Activated CD4-positive, CD25-positive, alpha-beta regulatory T cell treated with anti-CD3 and anti-CD28 coated beads, Interleukin-2, amount 50 U/mL, for 16 hours (primary cell): ENCODE measurements around the gene HGF.
"Not testable (repeated sequence)": the region's sequence is repeated elsewhere in the genome, so short reads cannot be mapped to it uniquely, and the experiment has no call there.

Source experiments
- DNase-seq: peaks from one replicate; pipeline ENCODE4 v3.0.0-alpha.2; 2020; ENCODE audit warnings: low read depth, low spot score

HGF gene

DNA sequence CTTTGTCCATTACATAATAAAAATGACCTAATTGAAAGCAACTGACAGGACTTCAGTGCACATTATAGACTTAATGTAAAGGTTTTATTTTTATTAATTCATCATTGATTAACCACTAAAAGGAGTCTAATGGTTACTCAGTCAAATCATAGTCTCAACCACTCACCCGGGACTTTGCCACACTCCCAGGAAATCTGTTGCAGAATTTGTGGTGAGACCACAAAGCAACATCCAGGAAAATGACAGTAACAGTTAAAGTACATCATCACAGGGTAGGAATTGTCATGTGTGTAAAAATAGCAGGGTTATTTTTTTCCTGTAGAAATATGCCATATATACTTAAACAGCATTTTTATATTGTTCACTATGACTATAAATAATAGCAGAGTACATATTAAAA lies 6.3 kb upstream of the HGF start:
- no peak for DNase-seq

DNA sequence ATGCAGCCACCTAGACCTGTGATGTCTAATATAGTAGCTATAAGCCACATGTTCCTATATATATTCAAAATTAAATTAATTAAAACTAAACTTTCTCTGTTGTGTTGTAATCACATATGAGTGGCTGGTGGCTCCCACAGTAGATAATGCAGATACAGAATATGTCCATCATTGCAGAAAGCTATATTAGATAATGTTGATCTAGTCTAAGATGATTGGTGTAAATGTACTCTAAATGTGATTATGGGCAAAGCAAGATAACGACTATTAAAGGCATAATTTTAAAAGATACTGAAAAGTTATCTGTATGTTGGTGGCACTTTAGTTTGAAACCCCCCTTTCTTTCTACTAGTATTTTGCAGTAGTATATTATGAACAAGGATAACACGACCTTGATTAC lies 5.7 kb upstream of the HGF start:
- no peak for DNase-seq

DNA sequence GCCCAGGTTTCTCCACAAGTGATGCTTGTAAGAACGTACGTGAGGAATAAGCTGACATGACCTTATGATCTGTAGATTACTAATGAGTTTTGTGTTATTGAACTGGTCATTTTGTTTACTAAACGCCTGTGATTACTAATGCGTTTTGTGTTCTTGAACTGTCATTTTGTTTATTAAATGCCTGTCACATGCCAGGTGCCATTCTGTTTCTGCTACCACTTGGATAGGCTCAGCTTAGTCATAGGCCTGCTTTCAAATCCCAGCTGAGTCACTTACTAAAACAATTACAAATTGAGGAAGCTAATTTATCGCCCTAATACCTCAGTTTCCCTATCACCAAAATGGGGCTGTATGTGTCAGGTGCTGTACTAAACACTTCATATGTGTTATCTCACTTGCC lies 4.7 kb upstream of the HGF start:
- no peak for DNase-seq

DNA sequence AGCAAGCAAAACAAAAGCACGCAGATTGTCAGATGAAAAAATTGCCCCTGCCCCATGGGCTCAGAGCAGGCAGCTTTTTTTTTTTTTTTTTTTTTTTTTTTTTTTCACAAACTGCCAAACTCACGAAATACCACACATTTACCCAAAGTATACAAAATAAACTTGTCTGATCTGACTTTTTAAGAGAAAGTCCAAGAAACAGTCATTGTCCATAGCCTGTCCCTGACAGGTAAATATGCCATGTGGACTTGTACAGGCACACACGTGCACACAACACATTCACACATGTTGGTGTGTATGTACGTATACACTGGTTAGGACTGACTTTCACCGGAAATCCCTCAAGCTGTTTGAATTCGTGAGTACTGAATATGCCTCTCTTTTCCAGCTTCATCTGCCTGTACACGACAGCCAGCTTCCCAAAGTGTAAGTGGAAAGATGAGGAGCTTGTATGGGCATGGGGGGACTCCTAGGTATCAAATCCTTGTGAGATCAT lies 929 bp upstream of the HGF start:
- DNase-seq, result no peak

DNA sequence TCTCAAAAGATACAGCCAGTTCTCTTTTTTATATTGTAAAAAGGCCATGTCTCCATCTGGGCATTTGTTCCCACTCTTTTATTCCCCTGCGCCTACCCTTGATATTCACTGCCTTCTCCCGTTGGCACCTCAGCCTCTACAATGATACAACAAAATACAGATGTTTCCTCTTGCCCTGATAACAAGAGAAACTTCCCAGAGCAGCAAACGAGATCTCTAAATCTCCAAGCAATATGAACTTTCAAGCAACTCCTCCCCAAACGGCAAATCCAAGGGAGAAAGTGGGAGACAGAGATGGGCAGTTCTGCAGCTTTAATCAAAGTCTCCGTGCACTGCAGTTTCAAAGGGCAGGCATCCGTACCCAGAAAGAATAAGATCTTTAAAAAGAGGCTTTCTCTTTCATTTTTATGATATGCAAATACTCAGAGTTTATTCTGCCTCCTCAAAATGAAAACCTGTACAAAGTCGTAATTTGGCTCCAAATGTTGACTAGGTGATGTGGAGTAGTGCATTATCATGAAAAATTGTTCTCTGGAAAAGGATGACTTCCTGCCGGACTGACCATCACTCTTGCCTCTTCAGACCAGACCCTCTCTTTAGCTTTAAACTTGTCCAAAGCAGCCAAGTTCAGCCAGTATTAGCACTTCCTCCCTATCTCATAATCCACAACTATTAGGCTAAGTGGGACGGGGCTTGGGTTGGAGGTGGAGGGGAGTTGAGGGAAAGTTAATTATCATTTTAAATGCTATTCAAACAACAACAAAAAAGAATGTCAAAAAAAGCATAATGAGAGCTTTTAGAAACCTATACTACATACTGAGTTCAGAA lies 682 bp downstream of the HGF start:
- no peak for DNase-seq

DNA sequence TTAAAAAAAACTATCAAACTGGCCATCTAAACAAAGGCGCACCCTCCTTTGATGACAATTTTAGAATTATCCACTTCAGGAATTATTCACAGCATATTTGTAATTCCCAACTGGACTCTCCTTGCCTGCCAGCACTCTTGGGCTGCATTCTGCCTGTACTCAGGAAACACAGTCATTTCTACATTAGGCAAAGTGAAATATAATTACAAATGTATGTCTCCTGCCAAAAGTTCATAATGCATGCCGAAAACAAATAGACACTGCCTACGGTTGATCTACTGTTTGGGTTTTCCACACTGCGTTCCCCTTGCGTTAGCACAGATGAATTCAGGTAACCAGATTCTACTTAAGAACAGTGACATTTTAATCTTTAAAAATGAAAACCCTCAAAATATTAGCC lies 1.9 kb downstream of the HGF start:
- no peak for DNase-seq

DNA sequence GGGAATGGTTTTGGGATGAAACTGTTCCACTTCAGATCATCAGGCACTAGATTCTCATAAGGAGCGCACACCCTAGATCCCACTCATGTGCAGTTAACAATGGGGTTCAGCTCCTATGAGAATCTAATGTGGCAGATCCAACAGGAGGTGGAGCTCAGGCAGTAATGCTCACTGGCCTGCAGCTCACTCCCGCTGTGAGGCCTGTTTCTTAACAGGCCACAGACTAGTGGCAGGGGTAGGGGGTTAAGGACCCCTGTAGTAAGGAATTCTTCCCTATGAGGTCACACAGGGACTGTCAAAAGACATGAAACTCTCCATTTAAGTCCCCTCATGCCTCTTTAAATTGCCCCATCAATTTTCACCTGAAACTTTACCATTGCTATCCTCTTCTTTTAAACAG lies 8.0 kb downstream of the HGF start:
- DNase-seq, result no peak

DNA sequence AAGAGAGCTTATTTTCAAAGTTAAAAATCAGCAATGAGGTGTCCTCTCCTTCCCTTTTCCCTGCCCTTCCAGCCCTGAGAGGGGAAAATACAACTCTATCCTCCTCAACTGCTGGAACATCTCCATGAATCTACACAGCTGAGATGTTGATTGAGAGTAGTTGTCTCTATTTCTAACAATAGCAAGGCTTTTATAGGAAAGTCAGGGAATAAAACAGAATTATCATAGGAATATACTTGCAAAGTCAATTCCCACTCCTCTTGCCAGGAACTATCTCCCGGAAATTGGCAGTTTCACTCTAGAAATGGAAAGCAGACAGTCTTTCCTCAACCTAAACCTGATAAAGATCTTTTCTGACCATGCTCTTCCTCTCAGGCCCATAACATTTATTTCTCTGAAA lies 8.8 kb downstream of the HGF start:
- DNase-seq, result no peak

DNA sequence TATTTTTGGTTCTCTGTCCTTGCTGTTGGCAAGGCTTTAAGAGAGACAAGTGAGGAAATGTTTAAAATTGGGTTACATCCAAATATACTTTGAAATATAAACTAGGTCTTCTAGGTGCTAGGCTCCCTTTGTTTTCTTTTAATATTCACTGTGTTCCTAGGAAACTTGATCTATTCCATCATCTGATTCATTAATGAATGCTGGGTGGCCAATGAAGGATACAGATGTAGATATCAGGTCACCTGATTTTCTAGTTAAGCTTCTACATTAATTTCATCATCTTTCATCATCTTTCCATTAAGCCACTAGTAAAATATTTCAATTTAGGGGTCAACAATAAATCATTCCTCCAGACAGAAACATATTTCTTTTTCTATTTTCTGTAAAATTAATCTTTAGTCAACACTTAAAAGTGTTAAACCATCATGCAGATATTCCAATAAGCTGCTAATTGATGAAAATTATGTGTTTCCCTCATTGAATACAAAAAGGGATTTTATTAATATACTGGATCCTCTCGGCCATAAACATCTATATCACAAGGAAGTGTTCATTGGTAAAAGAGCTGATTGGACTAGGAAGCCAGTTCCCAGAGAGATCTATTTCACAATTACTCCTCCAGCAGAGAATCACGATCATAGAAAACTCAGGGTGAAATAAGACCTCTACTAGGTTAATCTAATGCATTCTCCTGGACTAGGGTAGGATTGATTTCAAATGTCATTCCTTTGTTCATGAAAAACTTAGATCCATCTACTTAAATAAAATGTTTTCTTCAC lies 14.7 kb downstream of the HGF start:
- no peak for DNase-seq

DNA sequence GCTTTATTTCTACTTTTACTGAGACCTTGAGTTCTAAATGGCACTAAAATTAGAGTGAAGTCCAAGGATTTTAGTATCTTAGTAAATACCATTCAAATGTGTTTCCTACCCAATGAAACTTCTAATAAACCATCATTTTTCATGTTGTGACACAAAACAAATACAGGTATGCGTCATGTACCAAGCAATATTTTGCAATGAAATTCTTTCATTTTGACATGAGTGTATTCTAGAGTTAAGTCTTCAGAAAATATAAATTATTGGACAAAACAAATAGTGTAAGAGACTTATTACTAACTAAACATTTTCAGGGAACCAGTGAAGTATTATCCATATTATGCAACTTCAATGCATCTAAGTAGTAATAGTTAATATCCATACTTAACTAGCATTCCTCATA lies 16.5 kb downstream of the HGF start:
- DNase-seq, result no peak

DNA sequence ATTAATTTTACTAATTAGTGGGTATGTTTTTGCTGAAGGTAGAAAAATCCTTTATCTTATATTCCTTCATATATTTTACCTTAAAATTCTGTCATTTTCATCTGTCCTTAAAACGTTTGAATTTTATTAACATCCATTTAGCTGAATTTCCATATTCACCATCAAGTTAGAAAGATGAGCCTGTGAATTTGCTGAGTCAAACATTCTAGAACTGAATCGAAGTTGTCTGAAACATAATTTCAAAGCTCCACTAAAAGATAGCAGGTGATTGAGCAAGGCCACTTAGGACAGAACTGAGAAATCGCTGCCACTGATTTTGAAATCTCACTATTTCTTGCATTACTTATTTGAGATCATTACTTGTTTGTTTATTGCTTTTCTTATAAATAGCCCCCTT lies 17.5 kb downstream of the HGF start:
- no peak for DNase-seq

DNA sequence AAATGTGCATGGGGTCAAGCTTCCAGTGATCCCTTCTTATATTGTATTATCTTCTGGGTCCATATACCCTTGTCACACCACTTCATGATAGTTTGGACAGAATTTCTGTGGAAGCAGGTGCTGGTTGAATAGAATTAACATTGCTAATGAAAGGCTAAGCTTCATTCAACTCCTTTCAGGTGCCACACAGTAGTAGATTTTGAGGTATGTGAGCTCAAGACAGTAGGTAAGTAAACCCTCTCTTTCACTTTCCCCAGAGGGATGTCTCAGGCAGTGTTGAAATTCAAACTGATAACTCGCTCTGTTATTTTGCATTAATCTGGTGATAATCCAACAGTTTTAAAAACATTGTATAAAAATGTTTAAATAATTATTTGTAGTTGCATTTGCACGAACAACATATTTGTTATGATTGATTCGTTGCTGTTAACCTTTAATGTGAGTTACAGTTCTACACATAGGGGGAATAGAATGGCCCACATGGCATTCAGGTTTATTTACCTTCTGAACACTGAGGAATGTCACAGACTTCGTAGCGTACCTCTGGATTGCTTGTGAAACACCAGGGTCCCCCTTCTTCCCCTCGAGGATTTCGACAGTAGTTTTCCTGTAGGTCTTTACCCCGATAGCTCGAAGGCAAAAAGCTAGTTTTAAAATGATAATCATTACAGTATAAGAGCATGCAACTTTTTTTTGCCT lies 18.1 kb downstream of the HGF start:
- DNase-seq, result no peak

DNA sequence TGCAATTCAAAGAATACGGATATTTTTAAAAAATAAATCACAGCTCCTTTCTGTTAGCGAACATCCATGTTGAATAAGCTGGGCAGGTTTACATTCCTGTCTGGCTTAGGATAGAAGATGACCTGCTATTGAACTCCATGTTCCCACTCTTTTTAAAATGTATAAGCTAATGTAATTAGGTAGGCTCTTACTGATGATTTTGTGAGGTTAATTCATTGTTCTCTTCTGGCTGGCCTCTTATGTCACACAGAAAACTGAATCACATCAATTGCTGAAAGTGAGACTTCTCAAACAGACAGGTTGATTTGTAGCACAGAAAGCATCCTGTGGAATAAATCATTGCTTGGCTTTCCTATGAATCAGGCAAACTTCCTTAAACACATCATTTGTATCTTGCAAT lies 24.2 kb downstream of the HGF start:
- no peak for DNase-seq

DNA sequence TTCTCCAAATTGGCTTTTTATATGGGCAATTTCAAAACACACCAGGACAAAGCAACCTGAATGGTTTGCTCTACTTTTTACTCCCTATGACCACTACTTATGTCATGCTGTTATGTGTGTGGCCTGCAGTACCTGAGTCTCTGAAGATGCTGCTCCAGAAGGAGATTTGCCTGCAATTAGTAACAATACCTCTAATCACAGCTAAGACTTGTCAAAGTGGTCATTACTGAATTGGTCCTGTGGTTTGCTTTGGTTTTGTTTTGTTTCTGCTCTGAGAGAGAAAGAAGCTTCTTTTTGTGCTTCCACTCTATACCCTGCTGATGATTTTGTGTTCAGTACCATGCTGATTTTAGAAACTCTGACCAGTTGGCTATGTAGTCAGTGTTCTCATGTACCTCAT lies 25.5 kb downstream of the HGF start:
- DNase-seq, result no peak

DNA sequence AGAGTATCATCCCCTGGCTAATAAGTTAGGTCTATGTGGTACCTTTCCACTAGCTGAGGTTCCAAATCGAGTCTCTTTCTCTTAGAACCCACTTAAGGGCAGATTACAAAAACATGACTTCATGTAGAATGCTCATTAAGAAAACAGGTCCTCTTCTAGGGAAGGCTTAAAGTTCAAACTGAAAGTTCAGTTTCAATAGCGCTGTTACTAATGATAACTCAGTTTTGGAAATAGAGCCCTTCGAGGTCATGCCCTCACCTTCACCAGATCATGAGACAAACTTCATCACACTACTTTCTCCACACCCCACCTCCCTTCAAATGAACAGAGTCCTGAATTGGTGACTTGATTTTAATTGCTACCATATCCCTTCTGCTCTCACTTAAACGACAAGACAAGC lies 26.2 kb downstream of the HGF start:
- no peak for DNase-seq

DNA sequence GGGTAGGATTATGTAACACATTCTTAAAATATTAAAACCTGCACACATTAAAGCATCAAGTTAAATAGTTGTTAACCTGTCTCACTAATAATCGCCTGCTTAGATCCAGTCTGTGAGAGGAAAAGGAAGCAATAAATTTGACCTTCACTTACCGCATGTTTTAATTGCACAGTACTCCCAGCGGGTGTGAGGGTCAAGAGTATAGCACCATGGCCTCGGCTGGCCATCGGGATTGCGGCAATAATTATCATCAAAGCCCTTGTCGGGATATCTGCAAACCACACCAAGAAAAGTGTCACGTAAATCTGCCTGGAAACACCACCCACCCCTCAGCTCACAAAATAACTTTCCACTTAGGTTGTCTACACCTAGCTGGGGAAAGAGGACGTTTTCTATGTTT lies 26.6 kb downstream of the HGF start:
- DNase-seq, result no peak

DNA sequence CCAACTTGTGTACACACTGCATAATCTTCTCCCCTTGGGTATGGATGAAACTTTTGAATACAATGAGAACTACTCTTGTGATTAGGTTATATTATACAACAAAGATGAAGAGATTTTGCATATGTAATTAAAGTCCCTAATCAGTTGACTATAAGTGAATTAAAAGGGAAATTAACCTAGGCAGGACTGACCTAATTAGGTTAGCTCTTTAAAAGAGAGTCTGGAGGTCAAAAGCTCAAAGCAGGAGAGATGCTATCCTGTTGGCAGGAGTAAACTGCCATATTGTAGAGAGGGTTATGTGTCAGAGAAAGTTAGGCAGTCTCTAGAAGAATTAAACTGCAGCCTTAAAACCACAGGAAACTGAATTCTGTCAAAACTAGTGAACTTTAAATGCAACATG lies 29.4 kb downstream of the HGF start:
- DNase-seq, result no peak

DNA sequence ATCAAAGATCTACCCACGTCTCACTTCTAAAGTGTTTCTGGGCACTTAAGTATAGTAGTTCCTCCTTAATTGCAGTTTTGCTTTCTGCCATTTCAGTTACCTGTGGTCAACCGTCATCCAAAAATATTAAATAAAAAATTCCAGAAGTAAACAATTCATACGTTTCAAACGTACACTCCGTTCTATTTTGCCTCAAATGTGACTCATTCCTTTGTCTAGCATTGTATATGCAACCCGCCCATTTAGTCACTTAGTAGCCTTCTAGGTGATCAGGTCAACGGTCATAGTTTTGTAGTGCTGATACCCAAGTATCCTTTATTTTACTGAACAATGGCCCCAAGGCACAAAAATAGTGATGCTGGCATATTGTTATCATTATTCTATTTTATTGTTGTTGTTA lies 33.8 kb downstream of the HGF start:
- DNase-seq, result no peak

DNA sequence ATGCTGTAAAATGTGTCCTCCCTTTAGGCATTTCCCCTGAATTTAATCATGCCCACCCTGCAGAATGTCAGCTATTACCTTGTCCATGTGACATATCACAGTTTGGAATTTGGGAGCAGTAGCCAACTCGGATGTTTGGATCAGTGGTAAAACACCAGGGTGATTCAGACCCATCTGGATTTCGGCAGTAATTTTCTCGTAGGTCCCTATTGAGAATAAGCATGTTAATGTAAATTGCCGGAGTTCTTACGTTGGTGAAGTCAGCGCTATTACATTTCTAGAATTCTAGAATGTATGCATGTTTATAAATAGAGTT lies 44.1 kb downstream of the HGF start:
- no peak for DNase-seq

DNA sequence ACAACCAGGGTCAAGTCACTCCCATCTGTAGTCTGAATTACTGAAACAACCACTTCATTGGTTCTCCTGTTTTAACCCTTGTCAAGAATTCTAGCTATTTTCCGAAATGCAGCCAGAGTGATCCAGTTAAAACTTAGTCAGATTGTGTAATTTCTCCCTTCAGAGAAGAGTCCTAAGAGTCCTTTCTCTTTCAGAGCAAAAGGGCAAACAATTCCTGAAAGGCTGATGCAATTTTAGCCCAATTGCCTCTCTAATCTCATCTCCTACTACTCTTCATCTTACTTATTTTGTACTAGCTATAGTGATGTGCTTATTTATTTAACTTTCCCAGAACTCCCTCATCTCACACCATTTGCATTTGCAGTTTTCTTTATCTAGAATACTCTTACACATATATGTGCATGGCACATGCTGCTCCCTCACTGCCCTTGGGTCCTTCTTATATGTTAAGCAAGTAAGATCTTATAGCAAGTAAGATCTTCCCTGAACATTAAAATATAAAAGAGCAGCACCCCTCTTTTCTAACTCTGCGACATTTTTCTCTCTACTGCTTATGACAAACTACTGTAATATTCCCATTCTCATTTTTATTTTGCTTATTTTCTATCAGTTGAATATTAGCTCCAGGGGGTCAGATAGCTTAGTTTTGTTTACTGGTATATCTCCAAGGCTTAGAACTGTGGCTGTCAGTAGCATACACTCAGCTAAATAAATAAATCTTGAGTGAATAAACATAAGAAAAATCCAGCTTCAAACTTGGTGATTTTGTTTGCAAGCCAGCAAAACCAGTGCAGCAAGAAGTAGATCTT lies 44.6 kb downstream of the HGF start:
- DNase-seq, result no peak

DNA sequence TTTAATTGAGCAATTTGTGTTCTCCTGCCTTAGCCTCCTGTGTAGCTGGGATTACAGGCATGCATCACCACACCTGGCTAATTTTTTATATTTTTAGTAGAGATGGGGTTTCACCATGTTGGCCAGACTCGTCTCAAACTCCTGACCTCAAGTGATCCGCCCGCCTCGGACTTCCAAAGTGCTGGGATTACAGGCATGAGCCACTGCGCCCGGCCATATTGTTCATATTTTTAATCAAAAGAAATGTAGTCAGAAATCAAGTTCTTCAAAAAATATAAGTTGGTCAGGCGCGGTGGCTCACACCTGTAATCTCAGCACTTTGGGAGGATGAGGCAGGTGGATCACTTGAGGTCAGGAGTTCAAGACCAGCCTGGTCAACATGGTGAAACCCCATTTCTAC lies 47.6 kb downstream of the HGF start:
- not testable (repeated sequence) for DNase-seq

DNA sequence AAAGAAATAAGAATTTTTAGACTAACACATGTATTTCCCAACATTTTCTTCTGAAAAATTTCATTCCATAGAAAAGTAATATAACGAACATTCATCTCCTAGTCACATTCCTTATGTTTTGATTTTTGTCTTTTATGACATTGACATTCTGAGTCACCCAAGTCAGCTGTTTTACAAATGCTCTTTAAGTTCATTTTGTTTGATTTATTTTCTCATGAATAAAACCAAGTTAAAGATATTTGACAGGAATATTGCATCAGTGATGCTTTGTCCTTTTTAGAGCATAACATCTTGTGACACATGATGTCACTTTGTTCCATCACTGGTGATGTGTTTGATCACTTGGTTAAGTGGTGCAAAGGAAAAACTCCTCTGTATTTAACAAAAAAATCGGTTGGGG lies 48.4 kb downstream of the HGF start:
- DNase-seq, result no peak
